Natural killer cell treated with Interleukin-12 subunit alpha and Interleukin-12 subunit beta and Interleukin-15 and Interleukin-18, amount 100 ng/mL, for 72 hours (primary cell): ENCODE measurements around the gene ADCY9. TPM values are rescaled to one million over a fixed set of nuclear protein-coding genes. Genes with fewer than 3 reads are reported as not detected.

Experiments
- ATAC-seq, 2 donors: fragments of 150-1000 bp; cut with Tn5 transposase in 1 of 2; sonication (Bioruptor Pico), chemical (Tn5 transposase) in 1 of 2; 2 replicates each; pipeline ENCODE4 v1.10.0; 2021
- DNase-seq: peaks from one replicate; pipeline ENCODE4 v3.0.0; 2022; ENCODE audit warnings: low spot score
- H3K27ac Mint-ChIP-seq, 2 donors: 1 replicate in 1 of 2; 2 replicates in 1 of 2; pipeline ENCODE4 v1.8.0; 2022; ENCODE audit warnings: mixed read lengths in 2 of 2, mild to moderate bottlenecking in 1 of 2, moderate library complexity in 1 of 2
- H3K27me3 Mint-ChIP-seq, 2 donors: 1 replicate in 1 of 2; 2 replicates in 1 of 2; pipeline ENCODE4 v1.8.0; 2022; ENCODE audit warnings: mixed read lengths in 2 of 2
- H3K36me3 Mint-ChIP-seq: one replicate; pipeline ENCODE4 v1.8.0; 2022; ENCODE audit warnings: mixed read lengths
- H3K4me1 Mint-ChIP-seq, 2 donors: 1 replicate in 1 of 2; 2 replicates in 1 of 2; pipeline ENCODE4 v1.8.0; 2022; ENCODE audit warnings: low read depth in 2 of 2, mixed read lengths in 2 of 2, mild to moderate bottlenecking in 1 of 2
- H3K4me3 Mint-ChIP-seq: one replicate; pipeline ENCODE4 v1.8.0; 2022; ENCODE audit warnings: mixed read lengths
- H3K9me3 Mint-ChIP-seq: 2 replicates; pipeline ENCODE4 v1.8.0; 2022; ENCODE audit warnings: mixed read lengths
- total RNA-seq, 2 donors: library from RNA; stranded (reverse); gene quantifications; one replicate each; pipeline ENCODE4 v1.2.3, GENCODE V29; 2022

Gene ADCY9
- total RNA-seq, 2 donors from 2014 or later: 11.1 to 23.6 TPM

GRCh38 chr16:4016005-4016352 lies 100.3 kb downstream of the ADCY9 start:
- ATAC-seq: no peak
- H3K4me1 Mint-ChIP-seq: peaks cover 39 to 40% of the 10 kb centered on the region in 2 donors
- no peak for DNase-seq
- peak overlapping the region; percentile 68 for H3K4me3 Mint-ChIP-seq
- no peaks in the 10 kb centered on the region for H3K27me3 Mint-ChIP-seq
- H3K36me3 Mint-ChIP-seq: peaks cover 6% of the 10 kb centered on the region
- peaks cover 2% of the 10 kb centered on the region for H3K9me3 Mint-ChIP-seq
- H3K27ac Mint-ChIP-seq: peak overlapping the region; percentile 87 to 100

- Mint-ChIP-seq H3K4me3 (peak overlapping the region; percentile 68), H3K9me3 (peaks cover 2% of the 10 kb centered on the region), H3K36me3 (peaks cover 6% of the 10 kb centered on the region), H3K27me3 (no peaks in the 10 kb centered on the region), H3K4me1 (peaks cover 42 to 43% of the 10 kb centered on the region in 2 donors), H3K27ac (peak overlapping the region; percentile 87 to 100)
- ATAC-seq: no peak
- no peak for DNase-seq
Observed at GRCh38 chr16:4015275-4016004, 100.8 kb downstream of the ADCY9 start.

GRCh38 chr16:4011940-4012629 lies 104.2 kb downstream of the ADCY9 start:
- H3K4me3 Mint-ChIP-seq: no peak overlapping the region
- DNase-seq (no peak), ATAC-seq (no peak)
- H3K27ac Mint-ChIP-seq: peak overlapping the region in 1 of 2 donors; percentile 62
- H3K4me1 Mint-ChIP-seq: peaks cover 22 to 31% of the 10 kb centered on the region in 2 donors
- no peaks in the 10 kb centered on the region for H3K27me3 Mint-ChIP-seq
- peaks cover 2% of the 10 kb centered on the region for H3K9me3 Mint-ChIP-seq
- peaks cover 6% of the 10 kb centered on the region for H3K36me3 Mint-ChIP-seq

- Mint-ChIP-seq H3K36me3 (no peaks in the 10 kb centered on the region), H3K9me3 (no peaks in the 10 kb centered on the region), H3K27ac (peak overlapping the region in 1 of 2 donors; percentile 80), H3K4me1 (peaks cover 15 to 24% of the 10 kb centered on the region in 2 donors), H3K4me3 (no peak overlapping the region), H3K27me3 (no peaks in the 10 kb centered on the region)
- DNase-seq: no peak
- ATAC-seq: no peak
Observed at GRCh38 chr16:4011225-4011939, 104.9 kb downstream of the ADCY9 start.

GRCh38 chr16:4010225-4011158 lies 105.8 kb downstream of the ADCY9 start:
- Mint-ChIP-seq H3K27ac (peak overlapping the region in 1 of 2 donors; percentile 80), H3K9me3 (no peaks in the 10 kb centered on the region)
- ATAC-seq: no peak

GRCh38 chr16:4009177-4009576 lies 107.1 kb downstream of the ADCY9 start:
- Mint-ChIP-seq H3K4me3 (no peak overlapping the region), H3K27ac (peak overlapping the region in 1 of 2 donors; percentile 15), H3K4me1 (peaks cover 6 to 17% of the 10 kb centered on the region in 2 donors), H3K36me3 (no peaks in the 10 kb centered on the region), H3K27me3 (no peaks in the 10 kb centered on the region), H3K9me3 (no peaks in the 10 kb centered on the region)
- DNase-seq (no peak), ATAC-seq (no peak)

More at GRCh38 chr16:4010225-4011158, 105.8 kb downstream of the ADCY9 start:
- no peak for DNase-seq
- Mint-ChIP-seq H3K27me3 (no peaks in the 10 kb centered on the region), H3K4me1 (peaks cover 6 to 16% of the 10 kb centered on the region in 2 donors), H3K4me3 (no peak overlapping the region), H3K36me3 (no peaks in the 10 kb centered on the region)

GRCh38 chr16:4008116-4008515 lies 108.1 kb downstream of the ADCY9 start:
- ATAC-seq: no peak
- no peak for DNase-seq
- no peak overlapping the region for H3K4me3 Mint-ChIP-seq
- peak overlapping the region in 1 of 2 donors; percentile 43 for H3K27ac Mint-ChIP-seq
- no peaks in the 10 kb centered on the region for H3K27me3 Mint-ChIP-seq
- H3K4me1 Mint-ChIP-seq: peaks cover 6 to 17% of the 10 kb centered on the region in 2 donors
- no peaks in the 10 kb centered on the region for H3K9me3 Mint-ChIP-seq
- H3K36me3 Mint-ChIP-seq: no peaks in the 10 kb centered on the region

- no peak for ATAC-seq
- Mint-ChIP-seq H3K27me3 (no peaks in the 10 kb centered on the region), H3K36me3 (no peaks in the 10 kb centered on the region), H3K4me1 (peaks cover 6 to 17% of the 10 kb centered on the region in 2 donors), H3K27ac (peak overlapping the region in 1 of 2 donors; percentile 62), H3K4me3 (no peak overlapping the region), H3K9me3 (no peaks in the 10 kb centered on the region)
- DNase-seq: no peak
Observed at GRCh38 chr16:4006397-4006999, 109.7 kb downstream of the ADCY9 start.

GRCh38 chr16:4005731-4006130 lies 110.5 kb downstream of the ADCY9 start:
- no peaks in the 10 kb centered on the region for H3K27me3 Mint-ChIP-seq
- ATAC-seq: no peak
- H3K4me3 Mint-ChIP-seq: no peak overlapping the region
- H3K4me1 Mint-ChIP-seq: peaks cover under 1 to 17% of the 10 kb centered on the region in 2 donors
- peak overlapping the region in 1 of 2 donors; percentile 48 for H3K27ac Mint-ChIP-seq
- no peaks in the 10 kb centered on the region for H3K36me3 Mint-ChIP-seq
- DNase-seq: no peak
- H3K9me3 Mint-ChIP-seq: no peaks in the 10 kb centered on the region

GRCh38 chr16:4005281-4005680 lies 111.0 kb downstream of the ADCY9 start:
- no peak overlapping the region for H3K27ac Mint-ChIP-seq
- ATAC-seq: no peak
- peaks cover 4 to 18% of the 10 kb centered on the region in 2 donors for H3K4me1 Mint-ChIP-seq
- no peak for DNase-seq
- no peak overlapping the region for H3K4me3 Mint-ChIP-seq
- no peaks in the 10 kb centered on the region for H3K36me3 Mint-ChIP-seq
- no peaks in the 10 kb centered on the region for H3K9me3 Mint-ChIP-seq
- no peaks in the 10 kb centered on the region for H3K27me3 Mint-ChIP-seq

- no peak overlapping the region for H3K27ac Mint-ChIP-seq
Observed at GRCh38 chr16:4004206-4004605, 112.0 kb downstream of the ADCY9 start.

GRCh38 chr16:4003576-4003975 lies 112.7 kb downstream of the ADCY9 start:
- Mint-ChIP-seq H3K36me3 (no peaks in the 10 kb centered on the region), H3K4me1 (peaks cover 14 to 27% of the 10 kb centered on the region in 2 donors), H3K27ac (no peak overlapping the region), H3K4me3 (no peak overlapping the region), H3K27me3 (no peaks in the 10 kb centered on the region), H3K9me3 (no peaks in the 10 kb centered on the region)
- ATAC-seq: no peak
- DNase-seq: no peak

More at GRCh38 chr16:4004206-4004605, 112.0 kb downstream of the ADCY9 start:
- Mint-ChIP-seq H3K36me3 (no peaks in the 10 kb centered on the region), H3K9me3 (no peaks in the 10 kb centered on the region), H3K4me1 (peaks cover 14 to 24% of the 10 kb centered on the region in 2 donors), H3K27me3 (no peaks in the 10 kb centered on the region), H3K4me3 (no peak overlapping the region)
- no peak for DNase-seq
- no peak for ATAC-seq

GRCh38 chr16:4003166-4003565 lies 113.1 kb downstream of the ADCY9 start:
- ATAC-seq (no peak), DNase-seq (no peak)
- Mint-ChIP-seq H3K4me3 (no peak overlapping the region), H3K36me3 (no peaks in the 10 kb centered on the region), H3K27me3 (no peaks in the 10 kb centered on the region), H3K4me1 (peaks cover 14 to 27% of the 10 kb centered on the region in 2 donors), H3K9me3 (no peaks in the 10 kb centered on the region), H3K27ac (no peak overlapping the region)
